ENCODE data around the gene PMFBP1.

PMFBP1 gene

DNA sequence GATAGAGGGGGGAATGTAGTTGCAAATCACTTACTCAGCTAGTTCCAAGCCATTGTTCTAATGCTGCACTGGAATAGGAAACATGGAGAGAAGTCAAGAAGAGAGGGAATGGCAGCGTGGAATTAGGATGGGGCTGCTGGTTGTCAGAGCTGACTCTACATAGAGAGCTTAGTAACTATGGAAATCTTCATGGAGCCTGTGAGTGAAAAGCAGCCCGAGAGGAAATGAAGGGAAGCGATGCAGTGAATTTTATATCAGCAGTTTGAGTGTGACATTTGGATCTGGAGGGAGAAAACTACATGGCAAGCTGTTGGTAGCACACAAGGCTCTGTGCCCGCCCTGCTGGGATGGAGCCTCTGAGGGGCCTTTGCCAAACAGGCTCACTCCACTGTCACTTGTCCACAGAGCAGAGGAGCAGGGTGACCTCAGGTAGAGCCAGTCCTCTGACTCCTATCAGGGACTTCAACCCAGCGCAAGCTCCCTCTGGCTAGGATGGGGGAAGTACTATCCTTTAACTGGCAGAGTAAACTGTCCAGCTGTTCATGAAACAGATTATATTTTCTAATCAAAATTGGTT is 27.9 kb upstream of the PMFBP1 start:
- in situ Hi-C loops (cut with MboI; ENCODE audit: low pct_unique_long_range_greater_than_20kb, low sequenced_read_pairs, unreplicated experiment), result no loop called here
- DNase-seq (ENCODE audit: low spot score), result no peak
- TF ChIP-seq, protein P1, sequence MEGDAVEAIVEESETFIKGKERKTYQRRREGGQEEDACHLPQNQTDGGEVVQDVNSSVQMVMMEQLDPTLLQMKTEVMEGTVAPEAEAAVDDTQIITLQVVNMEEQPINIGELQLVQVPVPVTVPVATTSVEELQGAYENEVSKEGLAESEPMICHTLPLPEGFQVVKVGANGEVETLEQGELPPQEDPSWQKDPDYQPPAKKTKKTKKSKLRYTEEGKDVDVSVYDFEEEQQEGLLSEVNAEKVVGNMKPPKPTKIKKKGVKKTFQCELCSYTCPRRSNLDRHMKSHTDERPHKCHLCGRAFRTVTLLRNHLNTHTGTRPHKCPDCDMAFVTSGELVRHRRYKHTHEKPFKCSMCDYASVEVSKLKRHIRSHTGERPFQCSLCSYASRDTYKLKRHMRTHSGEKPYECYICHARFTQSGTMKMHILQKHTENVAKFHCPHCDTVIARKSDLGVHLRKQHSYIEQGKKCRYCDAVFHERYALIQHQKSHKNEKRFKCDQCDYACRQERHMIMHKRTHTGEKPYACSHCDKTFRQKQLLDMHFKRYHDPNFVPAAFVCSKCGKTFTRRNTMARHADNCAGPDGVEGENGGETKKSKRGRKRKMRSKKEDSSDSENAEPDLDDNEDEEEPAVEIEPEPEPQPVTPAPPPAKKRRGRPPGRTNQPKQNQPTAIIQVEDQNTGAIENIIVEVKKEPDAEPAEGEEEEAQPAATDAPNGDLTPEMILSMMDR (IDR thresholded peaks at IDR 0.05; ENCODE audit: extremely low read depth, insufficient read depth, missing control alignments), result no peak

DNA sequence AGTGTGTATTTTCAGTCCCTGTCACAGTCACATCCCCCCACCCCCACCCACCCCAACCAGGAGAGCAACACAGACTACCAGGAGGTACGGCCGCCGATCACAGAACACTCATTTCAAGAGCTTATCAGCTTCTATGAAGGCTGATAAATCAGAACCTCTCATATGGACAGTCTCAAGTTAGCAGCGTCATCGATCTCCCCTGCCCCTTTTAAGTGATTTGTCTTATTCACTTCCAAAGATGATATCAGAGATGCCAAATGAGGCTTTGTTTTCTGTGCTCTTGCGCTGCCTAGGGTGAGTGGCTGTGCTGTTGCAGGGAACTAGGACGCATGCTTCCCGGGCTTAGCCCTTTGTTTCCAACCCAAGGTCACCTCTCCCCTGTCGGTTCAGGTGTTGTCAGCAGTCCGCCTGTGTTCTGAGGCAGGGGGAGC is 26.8 kb upstream of the PMFBP1 start:
- in situ Hi-C loops (cut with MboI; ENCODE audit: low pct_unique_long_range_greater_than_20kb, low sequenced_read_pairs, unreplicated experiment), result no loop called here
- DNase-seq (ENCODE audit: low spot score), result no peak
- TF ChIP-seq, protein P1 (IDR thresholded peaks at IDR 0.05; ENCODE audit: extremely low read depth, insufficient read depth, missing control alignments), result no peak

DNA sequence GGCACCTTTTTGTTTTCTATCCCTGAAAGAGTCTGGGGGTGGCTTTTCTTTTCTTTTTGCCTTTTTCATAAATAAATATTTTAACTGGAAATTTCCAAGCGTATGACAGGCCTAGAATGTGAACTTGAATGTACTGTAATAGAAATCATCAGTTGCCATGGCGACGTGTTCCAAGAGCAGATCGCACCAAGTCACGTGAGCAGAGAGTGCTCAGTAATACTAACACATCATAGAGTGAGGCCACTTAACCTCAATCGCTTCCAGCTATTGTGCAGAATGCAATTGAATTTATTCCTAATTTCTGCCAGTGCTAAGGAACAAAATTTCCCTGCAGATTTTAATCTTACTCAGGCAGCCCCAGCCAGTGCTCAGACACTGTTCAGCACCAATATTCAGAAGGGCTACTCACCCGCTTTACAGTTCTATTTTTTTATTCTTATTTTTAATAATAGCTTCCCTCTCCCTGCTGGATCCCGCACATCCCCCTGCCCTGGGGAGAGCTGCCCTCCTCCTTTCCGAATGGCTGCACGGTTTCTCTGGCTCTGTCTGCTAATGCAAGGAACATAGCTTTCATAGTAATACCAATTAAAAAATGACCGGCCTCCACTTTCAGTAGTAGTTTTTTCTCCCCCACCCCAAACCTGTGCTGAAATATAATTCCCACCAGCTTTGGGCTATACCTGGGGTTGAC is 26.2 kb upstream of the PMFBP1 start:
- DNase-seq (ENCODE audit: low spot score), result no peak
- TF ChIP-seq, protein P1 (IDR thresholded peaks at IDR 0.05; ENCODE audit: extremely low read depth, insufficient read depth, missing control alignments), result no peak
- in situ Hi-C loops (cut with MboI; ENCODE audit: low pct_unique_long_range_greater_than_20kb, low sequenced_read_pairs, unreplicated experiment), result no loop called here

DNA sequence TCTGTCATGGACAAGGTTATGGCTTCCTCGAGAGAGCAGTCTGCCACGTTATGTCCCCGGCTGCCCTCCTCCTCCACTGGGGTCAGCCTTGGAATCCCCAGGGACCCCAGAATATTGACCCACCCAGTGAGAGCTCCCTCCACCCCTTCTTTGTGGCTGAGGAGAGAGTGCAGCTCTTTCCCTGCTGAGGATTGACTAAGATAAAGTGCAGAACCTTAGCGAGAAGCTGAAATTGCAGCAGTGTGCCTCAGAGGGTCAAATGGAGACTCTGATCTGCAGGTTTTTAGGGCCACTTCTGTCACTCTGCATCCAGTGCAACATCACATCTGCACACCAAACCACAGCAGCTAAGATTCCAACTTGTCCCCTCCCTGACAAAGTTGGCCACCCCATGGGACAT is 25.6 kb upstream of the PMFBP1 start:
- in situ Hi-C loops (cut with MboI; ENCODE audit: low pct_unique_long_range_greater_than_20kb, low sequenced_read_pairs, unreplicated experiment), result no loop called here
- no peak for DNase-seq (ENCODE audit: low spot score)
- TF ChIP-seq, protein P1 (IDR thresholded peaks at IDR 0.05; ENCODE audit: extremely low read depth, insufficient read depth, missing control alignments), result no peak

DNA sequence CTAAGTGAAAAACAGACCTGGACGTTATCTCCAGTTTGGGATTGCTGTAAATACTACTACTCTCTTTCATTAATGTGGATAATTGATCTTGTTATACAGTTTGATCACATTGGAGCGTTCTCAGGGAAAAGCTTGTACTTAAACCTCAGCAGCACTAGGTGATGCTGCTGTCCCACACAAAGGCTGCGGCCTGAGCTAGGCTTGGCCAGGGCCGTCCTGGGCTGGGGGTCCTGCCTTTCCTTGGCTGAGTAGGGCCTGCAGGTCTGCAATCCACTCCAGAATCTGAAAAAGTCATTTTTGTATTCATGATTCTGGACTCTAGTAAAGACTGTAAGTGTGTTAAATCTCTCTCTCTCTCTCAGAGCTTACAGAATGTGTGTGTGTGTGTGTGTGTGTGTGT is 23.7 kb upstream of the PMFBP1 start:
- TF ChIP-seq, protein P1 (IDR thresholded peaks at IDR 0.05; ENCODE audit: extremely low read depth, insufficient read depth, missing control alignments), result peak; percentile 15
- DNase-seq (ENCODE audit: low spot score), result no peak
- in situ Hi-C loops (cut with MboI; ENCODE audit: low pct_unique_long_range_greater_than_20kb, low sequenced_read_pairs, unreplicated experiment), result no loop called here

DNA sequence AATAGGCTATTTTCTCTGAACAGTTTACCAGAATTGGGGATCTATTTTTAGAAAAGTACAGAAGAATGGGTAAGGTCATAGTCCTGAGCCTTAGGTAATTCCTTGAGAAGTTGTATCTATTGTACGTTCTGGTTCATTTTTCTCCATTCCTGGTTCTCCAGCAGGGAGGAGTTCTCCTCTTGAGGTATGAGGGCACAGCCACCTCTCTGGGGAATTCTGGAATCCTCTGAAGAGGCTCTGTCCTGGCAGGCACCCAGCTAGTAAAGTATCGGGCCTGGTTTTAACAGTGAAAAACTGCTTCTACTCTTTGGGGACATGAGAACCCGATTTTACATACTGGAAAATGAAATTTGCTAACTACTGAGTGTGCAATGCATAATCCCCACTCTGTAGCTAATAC is 19.6 kb upstream of the PMFBP1 start:
- TF ChIP-seq, protein P1 (IDR thresholded peaks at IDR 0.05; ENCODE audit: extremely low read depth, insufficient read depth, missing control alignments), result no peak
- in situ Hi-C loops (cut with MboI; ENCODE audit: low pct_unique_long_range_greater_than_20kb, low sequenced_read_pairs, unreplicated experiment), result no loop called here

More for the DNA sequence above, 19.6 kb upstream of the PMFBP1 start:
- DNase-seq (ENCODE audit: low spot score), result no peak
